Measurements from ENCODE around the gene KRTAP5-5. TPM values are rescaled to one million over a fixed set of nuclear protein-coding genes. Genes with fewer than 3 reads are reported as not detected.
"Not testable (repeated sequence)": the region's sequence is repeated elsewhere in the genome, so short reads cannot be mapped to it uniquely, and the experiment has no call there.

Gene KRTAP5-5
- total RNA-seq, 1 donor from 2014 or later: not detected

DNA sequence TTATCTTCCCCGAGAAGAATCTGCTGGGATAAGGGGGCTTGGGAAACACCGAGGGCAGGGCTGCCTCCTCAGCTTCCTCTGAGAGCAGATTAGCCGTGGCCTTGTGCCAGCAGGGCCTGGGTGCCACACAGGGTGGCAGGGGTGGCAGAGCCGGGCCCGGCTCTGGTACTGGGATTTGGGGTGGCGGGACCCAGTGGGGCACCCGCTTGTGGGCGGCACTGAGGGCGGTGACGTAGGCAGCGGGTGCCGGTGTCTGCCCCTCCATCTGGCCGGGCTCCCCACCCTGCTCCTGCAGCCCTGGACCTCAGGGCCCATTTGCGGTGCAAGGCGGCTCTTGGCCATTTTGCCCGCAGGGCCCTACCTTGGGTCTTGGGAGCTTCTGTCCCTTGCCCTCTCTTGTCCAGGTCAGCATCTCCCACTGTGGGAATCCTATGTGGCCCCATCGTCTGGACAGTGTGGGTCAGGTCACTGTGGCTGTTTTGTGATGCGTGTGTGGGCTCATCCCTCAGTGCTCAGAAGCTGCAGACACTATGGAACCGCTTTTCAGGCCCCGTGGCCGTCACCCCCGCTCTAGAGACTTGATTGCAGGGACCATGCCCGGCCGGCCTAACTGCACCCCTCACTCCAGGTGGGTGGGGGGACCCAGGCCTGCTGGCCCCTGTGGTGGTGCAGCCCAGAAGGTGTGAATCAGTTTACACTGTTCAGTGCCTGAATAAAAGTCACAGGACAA, 37.7 kb downstream of the KRTAP5-5 start:
- no peak overlapping the region for H3K4me3 Mint-ChIP-seq
- H3K9me3 Mint-ChIP-seq: no peaks in the 10 kb centered on the region
- intact Hi-C loops (cut with micrococcal nuclease): no loop called here
- peaks cover 20% of the 10 kb centered on the region for H3K27me3 Mint-ChIP-seq
- no peaks in the 10 kb centered on the region for H3K36me3 Mint-ChIP-seq (ENCODE audit: low read depth)
- no peak for DNase-seq
- H3K27ac Mint-ChIP-seq: no peak overlapping the region
- H3K4me1 Mint-ChIP-seq: no peaks in the 10 kb centered on the region

- Mint-ChIP-seq H3K27me3 (peaks cover 25% of the 10 kb centered on the region), H3K36me3 (ENCODE audit: low read depth) (no peaks in the 10 kb centered on the region), H3K4me1 (no peaks in the 10 kb centered on the region), H3K4me3 (no peak overlapping the region), H3K9me3 (no peaks in the 10 kb centered on the region), H3K27ac (no peak overlapping the region)
- intact Hi-C loops (cut with micrococcal nuclease): no loop called here
- DNase-seq: no peak
These were observed 38.3 kb downstream of the KRTAP5-5 start for GRCh38 chr11:1667906-1668305.

- intact Hi-C loops (cut with micrococcal nuclease): no loop called here
- Mint-ChIP-seq H3K9me3 (no peaks in the 10 kb centered on the region), H3K27ac (no peak overlapping the region), H3K4me1 (no peaks in the 10 kb centered on the region), H3K36me3 (ENCODE audit: low read depth) (no peaks in the 10 kb centered on the region), H3K27me3 (peaks cover 34% of the 10 kb centered on the region), H3K4me3 (no peak overlapping the region)
- DNase-seq: no peak
These were observed 39.4 kb downstream of the KRTAP5-5 start for GRCh38 chr11:1668911-1669473.

DNA sequence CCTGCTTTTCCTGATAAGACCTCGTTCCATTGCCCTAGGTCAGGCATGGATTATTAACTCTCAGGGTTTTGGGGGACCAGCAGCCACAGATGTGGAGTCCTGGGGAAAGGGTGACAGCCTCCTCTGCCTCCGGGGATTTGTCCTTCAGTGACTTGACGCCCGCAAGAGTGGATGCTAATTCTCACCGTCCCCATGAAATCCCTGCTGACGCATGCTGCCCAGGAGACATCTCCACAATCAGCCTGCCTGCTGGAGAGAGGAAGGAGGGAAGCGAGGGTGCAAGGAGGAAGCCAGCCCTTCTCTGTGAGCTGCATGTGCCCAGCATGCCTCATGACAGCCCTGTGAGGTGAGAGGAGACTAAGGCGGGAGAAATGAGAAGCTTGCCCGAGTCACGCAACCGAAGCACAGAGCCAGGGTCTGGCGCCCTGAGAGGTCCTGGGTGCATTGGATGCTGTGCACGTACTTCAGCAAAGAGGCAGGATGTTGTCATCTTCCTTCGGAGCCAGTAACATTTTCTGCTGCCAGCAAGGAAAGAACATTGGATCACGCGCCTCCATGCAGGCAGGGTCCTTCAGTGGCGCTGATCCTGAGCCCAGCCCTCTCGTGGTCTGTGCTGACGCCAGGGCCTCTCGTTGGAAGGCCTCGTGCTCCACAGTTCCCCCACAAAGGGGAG, 40.1 kb downstream of the KRTAP5-5 start:
- Mint-ChIP-seq H3K27me3 (peaks cover 38% of the 10 kb centered on the region), H3K9me3 (no peaks in the 10 kb centered on the region), H3K27ac (no peak overlapping the region), H3K4me3 (no peak overlapping the region), H3K36me3 (ENCODE audit: low read depth) (no peaks in the 10 kb centered on the region), H3K4me1 (no peaks in the 10 kb centered on the region)
- no peak for DNase-seq
- intact Hi-C loops (cut with micrococcal nuclease): no loop called here

GRCh38 chr11:1670457-1670856, 40.9 kb downstream of the KRTAP5-5 start:
- H3K36me3 Mint-ChIP-seq (ENCODE audit: low read depth); intact Hi-C loops (cut with micrococcal nuclease); H3K9me3 Mint-ChIP-seq; H3K4me3 Mint-ChIP-seq; DNase-seq; H3K4me1 Mint-ChIP-seq: not testable (repeated sequence)
- Mint-ChIP-seq H3K27ac (peak overlapping the region; percentile 58), H3K27me3 (peaks cover 41% of the 10 kb centered on the region)

GRCh38 chr11:1670905-1671371, 41.4 kb downstream of the KRTAP5-5 start:
- no peak for DNase-seq

DNA sequence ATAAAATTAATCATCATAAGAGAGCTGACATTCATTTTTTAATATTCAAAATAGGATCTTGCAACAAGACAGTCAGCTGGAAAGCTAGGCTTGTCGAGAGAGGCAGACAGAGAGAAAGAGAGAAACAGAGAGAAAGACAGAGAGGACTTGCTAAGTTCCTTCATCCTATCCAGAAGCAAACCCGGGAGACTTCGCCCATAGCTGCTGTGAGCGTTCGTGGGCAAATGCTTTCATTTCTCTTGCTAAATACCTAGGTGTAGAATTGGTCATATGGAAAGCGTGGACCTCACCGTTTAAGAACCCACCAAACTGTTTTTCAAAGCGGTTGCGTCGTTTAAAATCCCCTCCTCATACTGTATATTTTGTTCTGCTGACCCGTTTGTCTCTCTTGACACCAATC, 42.1 kb downstream of the KRTAP5-5 start:
- no peak for DNase-seq
- H3K36me3 Mint-ChIP-seq (ENCODE audit: low read depth): no peaks in the 10 kb centered on the region
- H3K27me3 Mint-ChIP-seq: peaks cover 50% of the 10 kb centered on the region
- H3K9me3 Mint-ChIP-seq: no peaks in the 10 kb centered on the region
- no peak overlapping the region for H3K27ac Mint-ChIP-seq
- intact Hi-C loops (cut with micrococcal nuclease): no loop called here
- no peak overlapping the region for H3K4me3 Mint-ChIP-seq
- H3K4me1 Mint-ChIP-seq: no peaks in the 10 kb centered on the region

More at GRCh38 chr11:1670905-1671371, 41.4 kb downstream of the KRTAP5-5 start:
- Mint-ChIP-seq H3K36me3 (ENCODE audit: low read depth) (no peaks in the 10 kb centered on the region), H3K27ac (no peak overlapping the region), H3K27me3 (peaks cover 46% of the 10 kb centered on the region), H3K4me3 (no peak overlapping the region), H3K4me1 (no peaks in the 10 kb centered on the region), H3K9me3 (no peaks in the 10 kb centered on the region)
- intact Hi-C loops (cut with micrococcal nuclease): no loop called here

GRCh38 chr11:1672613-1673350, 43.2 kb downstream of the KRTAP5-5 start:
- peaks cover 53% of the 10 kb centered on the region for H3K27me3 Mint-ChIP-seq
- no peak for DNase-seq
- H3K9me3 Mint-ChIP-seq: no peaks in the 10 kb centered on the region
- H3K4me3 Mint-ChIP-seq: no peak overlapping the region
- H3K36me3 Mint-ChIP-seq (ENCODE audit: low read depth): no peaks in the 10 kb centered on the region
- intact Hi-C loops (cut with micrococcal nuclease): no loop called here
- no peak overlapping the region for H3K27ac Mint-ChIP-seq
- H3K4me1 Mint-ChIP-seq: no peaks in the 10 kb centered on the region

DNA sequence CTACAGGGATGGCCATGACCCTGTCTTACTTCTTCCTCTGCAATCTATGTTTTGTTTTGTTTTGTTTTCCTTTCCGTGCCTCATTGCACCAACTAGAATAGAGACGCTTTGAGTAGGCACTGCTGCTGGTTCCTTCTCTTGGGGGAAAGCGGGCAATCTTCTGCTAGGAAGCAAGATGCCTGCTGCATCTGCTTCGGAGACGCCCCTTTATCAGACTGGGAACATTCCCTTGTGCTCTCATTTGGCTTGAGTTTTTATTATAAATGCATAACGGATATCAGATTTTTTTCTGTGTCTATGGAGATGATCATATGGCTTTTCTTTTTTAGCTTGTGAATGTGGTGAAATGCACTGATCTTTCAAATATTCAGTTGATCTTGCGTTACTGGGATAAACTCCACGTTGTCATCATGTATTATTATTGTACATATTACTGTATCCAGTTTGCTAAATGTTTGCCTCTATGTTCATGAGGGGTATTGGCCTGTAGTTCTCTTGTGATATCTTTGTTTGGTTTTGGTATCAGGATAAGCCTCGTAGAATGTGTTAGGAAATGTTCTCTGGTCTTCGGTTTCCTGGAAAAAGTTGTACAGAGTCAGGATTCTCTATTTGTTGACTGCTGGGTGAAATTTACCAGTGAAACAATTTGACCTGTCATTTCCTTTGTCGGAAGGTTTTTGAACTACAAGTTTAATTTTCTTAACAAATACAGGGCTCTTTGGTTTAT, 44.0 kb downstream of the KRTAP5-5 start:
- H3K9me3 Mint-ChIP-seq: no peaks in the 10 kb centered on the region
- H3K36me3 Mint-ChIP-seq (ENCODE audit: low read depth): no peaks in the 10 kb centered on the region
- DNase-seq: no peak
- H3K4me3 Mint-ChIP-seq: no peak overlapping the region
- peaks cover 49% of the 10 kb centered on the region for H3K27me3 Mint-ChIP-seq
- intact Hi-C loops (cut with micrococcal nuclease): no loop called here
- no peaks in the 10 kb centered on the region for H3K4me1 Mint-ChIP-seq
- H3K27ac Mint-ChIP-seq: no peak overlapping the region

DNA sequence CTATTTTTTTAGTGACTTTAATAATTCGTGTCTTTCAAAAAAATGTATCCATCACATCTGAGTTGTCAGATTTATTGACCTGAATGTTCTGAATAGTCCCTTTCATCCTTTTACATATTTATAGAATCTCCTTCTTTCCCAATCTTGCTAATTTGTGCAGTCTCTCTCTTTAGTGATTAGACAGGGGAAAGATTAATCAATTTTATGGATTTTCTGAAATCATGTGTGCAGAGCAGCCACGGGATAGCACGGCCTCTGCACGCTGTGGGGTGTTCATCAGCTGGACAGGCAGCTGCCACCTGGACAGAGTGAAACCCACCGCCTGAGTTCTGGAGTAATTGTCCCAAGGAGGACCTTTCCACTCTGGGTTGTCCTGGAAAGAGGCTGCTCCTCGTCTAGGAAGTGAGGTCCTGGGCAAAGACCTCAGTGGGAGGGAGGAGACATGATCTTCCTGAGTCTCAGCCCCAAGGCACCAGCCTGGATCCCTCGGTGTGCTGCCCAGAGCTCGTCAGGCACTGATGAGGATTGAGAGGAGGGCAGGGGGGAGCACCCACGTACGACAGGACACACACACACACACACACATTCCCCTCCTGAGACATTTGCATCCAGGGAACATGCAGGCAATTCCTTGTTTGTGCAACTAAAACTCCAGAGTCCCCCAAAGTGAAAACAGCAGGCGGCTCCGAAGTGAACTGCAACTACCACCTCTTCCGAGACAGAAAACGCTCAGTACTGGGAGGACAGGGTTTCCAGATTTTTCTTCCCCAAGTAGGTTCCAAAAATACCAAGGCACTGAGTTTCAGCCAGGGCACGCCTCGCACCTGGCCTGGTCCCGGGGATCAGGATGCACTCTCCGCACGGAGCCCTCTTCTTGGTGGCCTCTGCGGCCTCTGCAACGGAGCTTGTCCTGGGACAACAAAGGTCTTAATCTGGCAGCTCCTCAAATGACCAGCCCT, 44.9 kb downstream of the KRTAP5-5 start:
- no peaks in the 10 kb centered on the region for H3K9me3 Mint-ChIP-seq
- no peak overlapping the region for H3K27ac Mint-ChIP-seq
- H3K36me3 Mint-ChIP-seq (ENCODE audit: low read depth): no peaks in the 10 kb centered on the region
- intact Hi-C loops (cut with micrococcal nuclease): no loop called here
- H3K4me1 Mint-ChIP-seq: no peaks in the 10 kb centered on the region
- H3K27me3 Mint-ChIP-seq: peaks cover 43% of the 10 kb centered on the region
- no peak overlapping the region for H3K4me3 Mint-ChIP-seq
- DNase-seq: no peak

GRCh38 chr11:1675536-1676228, 46.1 kb downstream of the KRTAP5-5 start:
- DNase-seq: no peak
- H3K4me1 Mint-ChIP-seq: no peaks in the 10 kb centered on the region
- peaks cover 42% of the 10 kb centered on the region for H3K27me3 Mint-ChIP-seq
- H3K9me3 Mint-ChIP-seq: no peaks in the 10 kb centered on the region
- intact Hi-C loops (cut with micrococcal nuclease): no loop called here
- H3K36me3 Mint-ChIP-seq (ENCODE audit: low read depth): no peaks in the 10 kb centered on the region
- no peak overlapping the region for H3K27ac Mint-ChIP-seq
- no peak overlapping the region for H3K4me3 Mint-ChIP-seq

DNA sequence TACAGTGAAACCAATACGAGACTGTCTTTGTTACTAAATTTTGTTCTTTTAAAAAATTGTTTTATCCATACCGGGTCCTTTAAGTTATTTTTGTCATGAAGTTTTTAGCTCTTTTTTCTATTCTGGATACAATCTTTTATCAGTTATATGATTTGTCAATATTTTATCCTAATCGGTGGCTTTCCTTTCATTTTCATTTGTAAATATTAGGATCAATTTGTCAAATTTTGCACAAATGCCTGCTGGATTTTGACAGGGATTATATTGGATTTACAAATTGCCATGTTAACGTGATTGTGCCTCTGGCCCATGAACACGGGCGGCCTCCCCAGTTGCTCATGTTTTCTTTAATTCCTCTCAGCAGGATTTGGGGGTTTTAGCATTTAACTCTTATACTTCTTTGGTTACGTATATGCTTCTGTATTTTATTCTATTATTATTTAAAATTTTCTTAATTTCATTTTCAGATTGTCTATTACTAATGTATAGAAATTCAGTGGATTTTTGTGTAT, 46.7 kb downstream of the KRTAP5-5 start:
- Mint-ChIP-seq H3K27me3 (peaks cover 42% of the 10 kb centered on the region), H3K27ac (no peak overlapping the region), H3K4me3 (no peak overlapping the region), H3K4me1 (no peaks in the 10 kb centered on the region), H3K9me3 (no peaks in the 10 kb centered on the region), H3K36me3 (ENCODE audit: low read depth) (no peaks in the 10 kb centered on the region)
- DNase-seq: no peak
- intact Hi-C loops (cut with micrococcal nuclease): no loop called here

All from activated CD4-positive, alpha-beta T cell treated with anti-CD3 and anti-CD28 coated beads, Interleukin-2, amount 10 ng/mL, durations not matched to agents 24 days and 14 days (primary cell).